Epithelial cell of esophagus (primary cell): ENCODE data around the gene SKI.

ENCODE experiments used
- DNase-seq: peaks from one replicate; pipeline ENCODE4 v3.0.0; 2010; ENCODE audit warnings: low read depth
- H3K4me3 ChIP-seq: 2 replicates; pipeline ENCODE4 v1.5.1; 2011; ENCODE audit warnings: mild to moderate bottlenecking, low read length, control low read depth
- TF ChIP-seq, protein P1 (sequence below): IDR thresholded peaks from 2 replicates; pipeline ENCODE4 v1.5.1; 2011; ENCODE audit warnings: low read depth, mild to moderate bottlenecking, low read length, control low read depth, inconsistent platforms; ENCODE audit not compliant: insufficient read depth; ENCODE audit errors: missing control alignments

Gene SKI

DNA sequence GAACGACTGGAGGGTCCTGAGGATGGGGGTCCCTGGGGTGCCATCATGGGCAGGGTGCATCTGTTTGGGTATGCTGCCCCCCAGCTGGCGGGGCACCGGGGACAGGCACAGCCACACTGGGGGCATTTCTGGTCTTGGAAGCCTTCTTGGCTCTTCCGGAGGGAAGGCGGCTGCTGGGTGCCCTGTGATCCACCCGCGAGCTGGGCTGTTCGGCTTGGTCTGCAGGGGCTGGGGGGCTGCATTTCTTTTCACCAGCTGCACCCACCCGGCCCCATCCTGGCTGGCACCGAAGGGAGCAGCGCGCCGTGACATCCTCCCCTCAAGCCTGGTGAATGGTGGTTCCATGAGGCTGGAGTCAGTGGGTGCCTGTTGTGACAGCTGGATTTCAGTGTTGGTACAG, 45.7 kb upstream of the SKI start:
- no peak for DNase-seq
- TF ChIP-seq, protein P1, sequence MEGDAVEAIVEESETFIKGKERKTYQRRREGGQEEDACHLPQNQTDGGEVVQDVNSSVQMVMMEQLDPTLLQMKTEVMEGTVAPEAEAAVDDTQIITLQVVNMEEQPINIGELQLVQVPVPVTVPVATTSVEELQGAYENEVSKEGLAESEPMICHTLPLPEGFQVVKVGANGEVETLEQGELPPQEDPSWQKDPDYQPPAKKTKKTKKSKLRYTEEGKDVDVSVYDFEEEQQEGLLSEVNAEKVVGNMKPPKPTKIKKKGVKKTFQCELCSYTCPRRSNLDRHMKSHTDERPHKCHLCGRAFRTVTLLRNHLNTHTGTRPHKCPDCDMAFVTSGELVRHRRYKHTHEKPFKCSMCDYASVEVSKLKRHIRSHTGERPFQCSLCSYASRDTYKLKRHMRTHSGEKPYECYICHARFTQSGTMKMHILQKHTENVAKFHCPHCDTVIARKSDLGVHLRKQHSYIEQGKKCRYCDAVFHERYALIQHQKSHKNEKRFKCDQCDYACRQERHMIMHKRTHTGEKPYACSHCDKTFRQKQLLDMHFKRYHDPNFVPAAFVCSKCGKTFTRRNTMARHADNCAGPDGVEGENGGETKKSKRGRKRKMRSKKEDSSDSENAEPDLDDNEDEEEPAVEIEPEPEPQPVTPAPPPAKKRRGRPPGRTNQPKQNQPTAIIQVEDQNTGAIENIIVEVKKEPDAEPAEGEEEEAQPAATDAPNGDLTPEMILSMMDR: no peak
- H3K4me3 ChIP-seq: no peak overlapping the region

GRCh38 chr1:2183937-2184334, 44.2 kb upstream of the SKI start:
- DNase-seq: no peak
- H3K4me3 ChIP-seq: no peak overlapping the region
- TF ChIP-seq, protein P1: no peak

- TF ChIP-seq, protein P1: no peak
- no peak overlapping the region for H3K4me3 ChIP-seq
- no peak for DNase-seq
Observed at GRCh38 chr1:2184531-2184930, 43.6 kb upstream of the SKI start.

GRCh38 chr1:2184934-2185333, 43.2 kb upstream of the SKI start:
- H3K4me3 ChIP-seq: no peak overlapping the region
- no peak for DNase-seq
- TF ChIP-seq, protein P1: no peak

- TF ChIP-seq, protein P1: no peak
- no peak for DNase-seq
- no peak overlapping the region for H3K4me3 ChIP-seq
Observed at GRCh38 chr1:2185880-2186855, 42.0 kb upstream of the SKI start.

- no peak for DNase-seq
- H3K4me3 ChIP-seq: no peak overlapping the region
- TF ChIP-seq, protein P1: no peak
Observed at GRCh38 chr1:2186901-2187300, 41.2 kb upstream of the SKI start.

DNA sequence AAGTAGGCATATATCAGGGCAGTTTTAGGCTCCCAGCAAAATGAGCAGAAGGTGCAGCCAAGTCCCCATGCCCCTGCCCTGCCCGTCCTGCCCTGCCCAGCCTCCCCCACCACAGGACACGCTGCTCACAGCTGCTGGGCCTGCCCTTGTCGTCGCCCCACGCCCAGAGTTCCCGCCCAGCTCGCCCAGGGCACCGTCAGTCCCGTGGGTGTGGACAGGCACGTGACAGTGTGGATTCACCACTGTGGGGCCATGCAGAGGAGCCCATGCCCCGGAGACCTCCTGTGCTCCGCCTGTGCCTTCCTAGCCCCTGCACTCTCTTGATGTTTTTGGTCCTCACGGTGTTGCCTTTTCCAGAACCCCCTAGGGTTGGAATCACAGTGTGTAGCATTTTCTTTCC, 40.5 kb upstream of the SKI start:
- TF ChIP-seq, protein P1: no peak

More for the DNA sequence above, 40.5 kb upstream of the SKI start:
- no peak for DNase-seq
- no peak overlapping the region for H3K4me3 ChIP-seq
